NT2/D1 (cell line): ENCODE measurements around the gene CYP8B1.

ENCODE experiments used
- DNase-seq: peaks from one replicate; pipeline ENCODE4 v3.0.0-alpha.2; 2011; ENCODE audit warnings: low read depth, low spot score
- H3K27me3 ChIP-seq: 2 replicates; pipeline ENCODE4 v1.6.0; 2011; ENCODE audit warnings: mild to moderate bottlenecking; ENCODE audit not compliant: insufficient read length, insufficient read depth
- H3K36me3 ChIP-seq: 2 replicates; pipeline ENCODE4 v1.6.1; 2011; ENCODE audit warnings: mild to moderate bottlenecking, low read length, mixed read lengths; ENCODE audit not compliant: insufficient read depth, insufficient read length
- H3K4me1 ChIP-seq: 2 replicates; pipeline ENCODE4 v1.5.1; 2011; ENCODE audit not compliant: insufficient read depth, insufficient read length
- H3K4me3 ChIP-seq: 2 replicates; pipeline ENCODE4 v1.5.1; 2011; ENCODE audit warnings: low read depth; ENCODE audit not compliant: insufficient read length
- H3K9ac ChIP-seq: 2 replicates; pipeline ENCODE4 v1.6.0; 2011; ENCODE audit warnings: low read depth; ENCODE audit not compliant: insufficient read length
- H3K9me3 ChIP-seq: 2 replicates; pipeline ENCODE4 v1.5.1; 2011; ENCODE audit warnings: mild to moderate bottlenecking, low read length; ENCODE audit not compliant: insufficient read depth
- SUZ12 ChIP-seq: IDR thresholded peaks from 2 replicates; pipeline ENCODE4 v1.6.1; 2011; ENCODE audit not compliant: insufficient read length, insufficient read depth; ENCODE audit errors: extremely low read depth
- YY1 ChIP-seq: IDR thresholded peaks from 2 replicates; pipeline ENCODE4 v1.6.1; 2011; ENCODE audit not compliant: insufficient read length, insufficient read depth
- ZNF274 ChIP-seq: IDR thresholded peaks from 2 replicates; pipeline ENCODE4 v1.6.1; 2011; ENCODE audit warnings: mild to moderate bottlenecking, low read depth, low read length

CYP8B1 gene

GRCh38 chr3:42836150-42837123, 39.2 kb downstream of the CYP8B1 start:
- Histone ChIP-seq H3K9me3 (no peaks in the 10 kb centered on the region), H3K9ac (no peak overlapping the region), H3K27me3 (no peaks in the 10 kb centered on the region), H3K4me1 (no peaks in the 10 kb centered on the region), H3K36me3 (no peaks in the 10 kb centered on the region), H3K4me3 (no peak overlapping the region)
- no peak for DNase-seq
- TF ChIP-seq ZNF274 (no peak), YY1 (no peak), SUZ12 (no peak)

- no peaks in the 10 kb centered on the region for H3K27me3 ChIP-seq
- H3K9ac ChIP-seq = no peak overlapping the region
- H3K4me1 ChIP-seq = no peaks in the 10 kb centered on the region
- no peak for TF ChIP-seq ZNF274
- TF ChIP-seq SUZ12 = no peak
- TF ChIP-seq YY1 = no peak
- H3K4me3 ChIP-seq = no peak overlapping the region
- no peaks in the 10 kb centered on the region for H3K36me3 ChIP-seq
- no peaks in the 10 kb centered on the region for H3K9me3 ChIP-seq
- DNase-seq = peak; percentile 66
These were observed 44.4 kb downstream of the CYP8B1 start for GRCh38 chr3:42831321-42831713.

- Histone ChIP-seq H3K4me3 (no peak overlapping the region), H3K36me3 (no peaks in the 10 kb centered on the region), H3K9me3 (no peaks in the 10 kb centered on the region), H3K27me3 (no peaks in the 10 kb centered on the region), H3K9ac (no peak overlapping the region), H3K4me1 (no peaks in the 10 kb centered on the region)
- peak; percentile 72 for DNase-seq
- TF ChIP-seq YY1 (no peak), SUZ12 (no peak), ZNF274 (no peak)
These were observed 45.0 kb downstream of the CYP8B1 start for GRCh38 chr3:42830437-42831320.

- H3K9me3 ChIP-seq = no peaks in the 10 kb centered on the region
- H3K4me1 ChIP-seq = no peaks in the 10 kb centered on the region
- no peak overlapping the region for H3K9ac ChIP-seq
- H3K4me3 ChIP-seq = no peak overlapping the region
- H3K27me3 ChIP-seq = no peaks in the 10 kb centered on the region
- no peaks in the 10 kb centered on the region for H3K36me3 ChIP-seq
- TF ChIP-seq YY1 (no peak), ZNF274 (no peak), SUZ12 (no peak)
- DNase-seq = no peak
These were observed 45.8 kb downstream of the CYP8B1 start for GRCh38 chr3:42829628-42830436.

- no peak for TF ChIP-seq YY1
- no peak for TF ChIP-seq SUZ12
- no peak for TF ChIP-seq ZNF274
These were observed 46.5 kb downstream of the CYP8B1 start for GRCh38 chr3:42829083-42829627.

GRCh38 chr3:42827654-42828053, 48.0 kb downstream of the CYP8B1 start:
- Histone ChIP-seq H3K9me3 (no peaks in the 10 kb centered on the region), H3K4me3 (no peak overlapping the region), H3K36me3 (no peaks in the 10 kb centered on the region), H3K9ac (no peak overlapping the region), H3K27me3 (no peaks in the 10 kb centered on the region), H3K4me1 (no peaks in the 10 kb centered on the region)
- DNase-seq = no peak
- TF ChIP-seq YY1 = no peak
- TF ChIP-seq SUZ12 = no peak
- TF ChIP-seq ZNF274 = no peak

More at GRCh38 chr3:42829083-42829627, 46.5 kb downstream of the CYP8B1 start:
- no peak overlapping the region for H3K4me3 ChIP-seq
- no peaks in the 10 kb centered on the region for H3K9me3 ChIP-seq
- no peaks in the 10 kb centered on the region for H3K27me3 ChIP-seq
- no peak overlapping the region for H3K9ac ChIP-seq
- H3K36me3 ChIP-seq = no peaks in the 10 kb centered on the region
- no peaks in the 10 kb centered on the region for H3K4me1 ChIP-seq
- no peak for DNase-seq
